Measurements from ENCODE around the gene CXCL9.

DNA sequence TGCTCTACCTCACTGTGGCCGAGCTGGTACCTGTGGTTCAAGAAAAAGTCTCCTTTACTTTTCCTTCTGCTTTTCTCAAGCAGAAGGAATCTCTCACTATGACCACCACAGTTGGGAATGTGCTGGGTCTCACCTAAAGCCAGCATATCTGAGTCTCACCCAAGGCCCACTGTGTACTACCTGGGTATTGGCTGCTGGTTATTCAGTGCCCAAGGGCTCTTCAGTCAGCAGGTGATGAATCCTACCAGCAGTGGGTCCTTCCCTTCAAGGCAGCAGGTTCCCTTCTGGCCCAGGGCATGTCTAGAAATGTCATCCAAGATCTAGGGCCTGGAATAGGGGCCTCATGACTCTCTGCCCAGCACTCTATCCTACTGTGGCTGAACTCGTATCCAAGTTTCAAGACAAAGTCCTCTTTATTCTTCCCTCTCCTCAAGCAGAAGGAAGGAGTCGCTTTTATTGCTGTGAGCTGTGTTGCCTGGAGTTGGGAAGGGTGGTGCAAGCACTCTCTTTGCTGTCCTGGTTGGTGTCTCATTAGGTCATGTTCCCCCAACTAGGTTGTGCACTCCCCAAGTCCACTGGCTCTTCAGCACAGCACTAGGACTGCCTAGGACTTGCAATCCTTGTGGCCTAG, 9.9 kb upstream of the CXCL9 start:
- TF ChIP-seq, protein P1, sequence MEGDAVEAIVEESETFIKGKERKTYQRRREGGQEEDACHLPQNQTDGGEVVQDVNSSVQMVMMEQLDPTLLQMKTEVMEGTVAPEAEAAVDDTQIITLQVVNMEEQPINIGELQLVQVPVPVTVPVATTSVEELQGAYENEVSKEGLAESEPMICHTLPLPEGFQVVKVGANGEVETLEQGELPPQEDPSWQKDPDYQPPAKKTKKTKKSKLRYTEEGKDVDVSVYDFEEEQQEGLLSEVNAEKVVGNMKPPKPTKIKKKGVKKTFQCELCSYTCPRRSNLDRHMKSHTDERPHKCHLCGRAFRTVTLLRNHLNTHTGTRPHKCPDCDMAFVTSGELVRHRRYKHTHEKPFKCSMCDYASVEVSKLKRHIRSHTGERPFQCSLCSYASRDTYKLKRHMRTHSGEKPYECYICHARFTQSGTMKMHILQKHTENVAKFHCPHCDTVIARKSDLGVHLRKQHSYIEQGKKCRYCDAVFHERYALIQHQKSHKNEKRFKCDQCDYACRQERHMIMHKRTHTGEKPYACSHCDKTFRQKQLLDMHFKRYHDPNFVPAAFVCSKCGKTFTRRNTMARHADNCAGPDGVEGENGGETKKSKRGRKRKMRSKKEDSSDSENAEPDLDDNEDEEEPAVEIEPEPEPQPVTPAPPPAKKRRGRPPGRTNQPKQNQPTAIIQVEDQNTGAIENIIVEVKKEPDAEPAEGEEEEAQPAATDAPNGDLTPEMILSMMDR (IDR thresholded peaks at IDR 0.05): no peak
- TF ChIP-seq POLR2AphosphoS5 (IDR thresholded peaks at IDR 0.05) (no peak), POLR2A (IDR thresholded peaks at IDR 0.05; ENCODE audit: low read depth) (no peak)
